ENCODE results near the gene TMTC4. TPM values are rescaled to one million over a fixed set of nuclear protein-coding genes. Genes with fewer than 3 reads are reported as not detected.
"Not testable (repeated sequence)": the region's sequence is repeated elsewhere in the genome, so short reads cannot be mapped to it uniquely, and the experiment has no call there.

TMTC4 gene
- total RNA-seq, 1 donor from 2014 or later = 22.9 TPM

DNA sequence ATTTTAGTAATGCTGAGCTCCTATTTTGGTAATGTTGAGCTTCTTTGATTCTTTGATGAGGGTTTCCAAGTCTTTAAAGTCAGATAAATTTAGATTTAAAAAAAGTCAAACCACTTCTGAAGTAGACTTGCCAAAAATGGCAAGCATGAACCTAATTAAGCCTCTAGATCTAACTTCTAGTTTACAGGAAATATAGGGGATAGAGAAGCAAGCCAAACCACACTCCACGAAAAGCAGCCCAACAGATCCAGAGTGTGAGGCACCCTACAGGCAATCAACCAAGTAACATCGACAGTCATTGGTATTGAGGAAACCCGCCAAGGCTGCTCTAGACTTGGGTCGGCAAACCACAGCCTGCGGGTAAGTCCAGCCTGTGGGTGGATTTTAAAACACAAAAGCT lies 89.7 kb downstream of the TMTC4 start:
- no peak for DNase-seq

DNA sequence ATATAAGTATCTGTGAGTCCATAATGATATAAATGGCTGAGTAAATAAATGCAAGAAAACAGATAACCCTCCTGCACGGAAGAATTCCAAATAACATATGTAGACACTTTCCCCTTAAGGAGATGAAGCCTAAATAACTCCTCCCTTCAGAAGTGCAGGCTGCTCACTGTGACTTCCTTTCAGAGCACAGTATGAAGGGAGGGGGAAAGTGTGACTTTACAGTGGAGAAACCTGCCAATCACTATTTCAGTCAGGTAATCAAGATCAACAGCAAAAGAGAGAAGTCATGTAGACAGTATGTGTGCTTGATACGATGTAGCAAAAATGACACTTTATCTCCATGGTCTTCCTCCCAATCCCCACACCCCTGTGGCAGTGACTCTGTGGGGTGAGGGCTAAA lies 93.1 kb downstream of the TMTC4 start:
- DNase-seq = no peak

DNA sequence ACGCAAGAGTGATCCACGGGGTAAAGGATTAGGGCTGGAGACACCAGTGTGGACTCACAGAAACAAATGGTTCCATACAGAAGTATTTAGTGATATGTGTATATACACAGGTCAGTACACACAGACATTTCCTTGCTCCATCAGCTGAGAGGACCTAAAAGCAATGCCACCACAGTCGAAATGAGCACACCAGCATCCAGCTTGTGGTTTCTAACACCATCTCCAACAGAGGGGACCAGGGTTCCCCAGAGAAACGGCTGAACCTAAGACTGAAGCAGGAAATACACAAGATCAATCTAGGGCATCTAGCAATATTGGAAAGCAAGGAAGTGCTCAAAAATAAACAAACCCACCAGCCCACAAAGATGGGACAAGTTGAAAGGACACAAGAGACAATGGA lies 93.6 kb downstream of the TMTC4 start:
- DNase-seq = no peak

DNA sequence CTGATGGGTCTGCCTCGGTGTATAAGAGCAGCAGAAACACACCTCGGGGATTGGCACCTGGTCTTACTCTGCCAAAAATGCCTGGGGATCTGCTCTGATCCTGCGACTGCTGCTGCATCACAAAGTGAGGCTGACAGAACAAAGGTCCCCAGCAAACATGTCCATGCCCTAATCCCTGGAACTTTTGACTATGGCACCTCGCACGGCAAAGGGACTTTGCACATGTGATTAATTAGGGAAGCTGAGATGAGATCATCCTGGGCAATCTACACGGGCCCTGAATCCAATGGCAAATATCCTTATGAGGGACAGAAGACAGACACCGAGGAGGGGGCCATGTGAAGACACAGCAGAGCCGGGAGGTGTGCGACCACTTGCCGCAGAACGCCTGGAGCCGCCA lies 94.5 kb downstream of the TMTC4 start:
- DNase-seq = no peak

DNA sequence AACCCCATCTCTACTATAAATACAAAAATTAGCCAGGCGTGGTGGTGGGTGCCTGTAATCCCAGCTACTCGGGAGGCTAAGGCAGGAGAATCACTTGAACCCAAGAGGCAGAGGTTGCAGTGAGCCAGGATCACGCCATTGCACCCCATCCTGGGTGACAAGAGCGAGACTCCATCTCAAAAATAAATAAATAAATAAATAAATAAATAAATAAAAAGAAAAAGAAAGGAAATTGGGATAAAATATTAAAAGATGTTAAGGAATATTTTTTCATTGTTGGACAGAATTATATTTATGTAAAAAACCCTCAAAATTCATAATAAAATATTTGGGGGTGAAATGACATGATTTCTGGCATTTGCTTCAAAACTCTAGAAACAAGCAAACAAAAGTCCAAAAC lies 97.4 kb downstream of the TMTC4 start:
- not testable (repeated sequence) for DNase-seq

DNA sequence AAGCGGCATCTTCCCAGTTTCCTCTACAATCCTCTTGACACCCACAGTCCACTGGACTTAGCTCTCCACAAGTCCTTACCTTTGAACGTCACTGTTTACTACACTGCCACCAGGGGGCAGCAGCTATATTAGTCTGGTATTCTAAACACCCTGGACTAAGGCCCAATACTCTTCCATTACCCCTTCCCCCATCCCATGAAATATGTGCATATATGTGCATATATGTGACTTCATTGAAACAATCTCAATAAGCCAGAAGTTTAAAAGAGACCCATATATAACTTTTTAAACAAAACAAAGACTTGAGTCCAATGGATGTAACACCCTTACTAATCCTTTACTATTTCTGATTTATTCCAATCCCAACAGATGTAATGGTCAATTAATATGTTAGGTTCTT lies 101.5 kb downstream of the TMTC4 start:
- no peak for DNase-seq

DNA sequence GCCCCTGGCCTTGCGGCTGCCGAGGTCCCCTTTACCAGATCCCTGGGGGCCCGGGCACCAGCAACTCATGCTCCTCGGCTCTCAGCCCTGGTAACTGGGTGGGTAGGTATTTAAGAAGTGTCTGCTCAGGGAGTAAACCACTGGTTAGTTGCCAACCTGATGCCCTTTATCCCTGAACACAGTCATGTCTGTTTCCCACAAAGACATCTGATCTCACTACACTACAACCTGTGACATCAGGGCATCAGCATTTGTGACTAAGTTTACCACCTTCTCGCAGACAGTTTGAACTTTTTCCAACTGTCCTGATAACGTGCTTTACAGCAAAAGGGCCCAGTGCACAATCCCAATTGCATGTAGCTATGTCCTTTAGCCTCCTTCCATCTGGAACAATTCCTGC lies 108.1 kb downstream of the TMTC4 start:
- no peak for DNase-seq

DNA sequence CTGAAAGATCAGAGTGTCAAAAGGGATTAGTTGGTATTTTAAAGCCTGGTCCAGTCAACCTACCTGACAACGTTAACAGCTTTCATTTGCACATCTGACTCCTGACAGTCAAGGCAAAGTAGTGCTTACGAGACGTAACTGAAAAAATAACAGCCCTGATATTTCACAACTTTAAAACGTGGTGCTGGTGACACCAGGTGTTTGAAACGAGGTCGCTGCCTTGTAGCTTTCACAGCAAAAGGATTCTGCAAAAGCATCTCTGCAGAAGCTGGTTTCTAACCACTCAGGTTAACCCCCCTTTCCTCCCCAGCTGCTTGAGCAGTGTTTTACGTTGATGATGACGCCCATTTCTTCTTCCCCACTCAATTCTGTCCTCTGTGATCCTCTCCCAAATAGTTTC lies 109.3 kb downstream of the TMTC4 start:
- DNase-seq = no peak

DNA sequence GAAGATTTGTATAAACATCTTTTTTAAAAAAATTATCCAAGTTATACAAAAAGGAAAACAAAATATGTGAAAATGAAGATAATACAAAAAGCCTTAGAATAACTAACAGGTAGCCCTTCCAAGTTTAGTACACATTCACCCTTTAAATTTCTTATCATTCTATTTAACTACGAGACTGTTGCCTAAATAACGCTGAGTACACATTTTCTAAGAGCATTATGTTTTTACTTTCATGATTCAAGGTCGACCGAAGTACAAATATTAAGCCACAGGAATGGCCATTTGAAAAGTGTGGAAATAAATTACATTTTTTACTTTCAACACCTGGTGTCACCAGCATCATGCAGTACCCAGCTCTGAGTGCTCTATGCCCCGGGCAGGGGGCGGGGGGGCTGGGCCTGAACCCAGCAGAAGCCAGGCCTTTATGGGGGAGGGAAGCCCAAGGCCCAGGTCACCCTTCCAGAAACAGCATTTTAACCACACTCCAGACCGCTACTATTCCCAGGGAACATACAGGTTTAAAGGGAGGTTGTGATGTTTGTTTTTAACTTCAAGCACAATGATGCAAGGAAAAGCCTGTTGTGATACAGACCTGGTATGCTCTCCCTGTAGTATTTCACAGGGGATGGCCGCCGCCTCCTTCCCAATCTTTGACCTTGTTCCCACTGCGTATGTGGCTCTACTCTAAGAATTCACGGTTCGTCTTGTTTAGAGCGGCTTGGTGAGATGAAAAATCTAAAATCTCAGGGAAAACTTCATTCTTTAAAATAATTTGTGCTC lies 110.0 kb downstream of the TMTC4 start:
- no peak for DNase-seq

DNA sequence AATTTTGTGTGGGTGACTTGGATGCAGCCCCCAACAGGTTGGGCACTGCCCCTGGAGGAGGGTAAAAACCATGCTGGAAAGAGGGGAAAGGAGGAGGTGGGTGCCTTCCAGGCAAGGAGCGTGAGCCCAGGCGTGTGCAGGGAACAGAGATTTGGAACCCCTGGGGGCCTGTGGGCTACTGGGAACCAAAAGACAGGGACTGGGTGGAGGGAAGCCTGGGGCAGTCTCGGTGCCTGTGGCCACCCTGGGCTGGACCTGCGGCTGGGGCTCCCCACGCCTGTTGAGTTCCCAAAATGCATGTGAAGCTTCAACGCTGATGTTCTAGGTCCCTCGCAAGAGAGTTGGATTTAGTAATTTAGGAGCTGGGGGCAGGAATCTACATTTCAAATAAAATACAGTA lies 110.8 kb downstream of the TMTC4 start:
- no peak for DNase-seq

DNA sequence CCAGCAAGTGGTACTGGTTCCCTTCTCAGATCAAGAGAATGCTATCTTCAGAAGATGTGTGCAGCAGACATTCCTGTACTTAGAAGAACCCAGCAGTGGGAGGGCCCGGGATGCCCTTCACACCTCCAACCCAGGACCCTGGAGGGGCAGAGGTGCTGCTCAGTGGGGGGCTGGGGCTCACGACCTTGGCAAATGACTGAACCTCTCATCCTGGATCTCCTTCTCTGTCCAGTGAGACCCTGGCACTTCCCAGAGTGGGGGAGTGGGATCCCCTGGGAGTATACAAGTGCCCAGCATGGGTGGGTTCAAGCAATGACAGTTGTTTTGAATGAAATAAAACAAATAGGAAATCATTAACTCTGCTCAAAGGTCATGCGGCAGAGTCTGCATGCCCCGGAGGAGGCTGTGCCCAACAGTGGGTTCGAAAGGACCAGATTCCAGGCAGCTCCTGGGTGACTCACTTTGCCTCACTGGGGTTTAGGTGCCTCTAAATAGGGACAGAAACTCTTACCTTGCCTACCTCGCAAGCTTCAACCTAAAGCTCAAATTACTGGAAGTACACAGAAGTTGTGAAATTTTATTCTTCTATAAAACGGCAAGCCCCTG lies 112.9 kb downstream of the TMTC4 start:
- no peak for DNase-seq

DNA sequence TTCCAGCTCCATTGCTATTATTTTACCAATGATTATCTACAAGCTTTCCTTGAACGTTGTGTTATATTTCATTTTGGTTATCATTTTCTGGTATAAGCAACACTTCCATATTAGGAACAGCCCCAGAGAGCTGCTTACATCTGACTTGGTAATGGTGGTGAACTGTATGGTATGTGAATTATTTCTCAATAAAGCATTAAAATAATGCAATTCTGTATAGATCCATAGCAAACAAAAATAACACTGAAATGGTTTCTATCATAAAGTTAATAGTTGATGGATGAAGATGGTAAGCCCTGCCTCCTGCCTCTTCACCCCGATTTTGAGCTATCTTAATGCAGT lies 113.5 kb downstream of the TMTC4 start:
- DNase-seq = no peak

DNA sequence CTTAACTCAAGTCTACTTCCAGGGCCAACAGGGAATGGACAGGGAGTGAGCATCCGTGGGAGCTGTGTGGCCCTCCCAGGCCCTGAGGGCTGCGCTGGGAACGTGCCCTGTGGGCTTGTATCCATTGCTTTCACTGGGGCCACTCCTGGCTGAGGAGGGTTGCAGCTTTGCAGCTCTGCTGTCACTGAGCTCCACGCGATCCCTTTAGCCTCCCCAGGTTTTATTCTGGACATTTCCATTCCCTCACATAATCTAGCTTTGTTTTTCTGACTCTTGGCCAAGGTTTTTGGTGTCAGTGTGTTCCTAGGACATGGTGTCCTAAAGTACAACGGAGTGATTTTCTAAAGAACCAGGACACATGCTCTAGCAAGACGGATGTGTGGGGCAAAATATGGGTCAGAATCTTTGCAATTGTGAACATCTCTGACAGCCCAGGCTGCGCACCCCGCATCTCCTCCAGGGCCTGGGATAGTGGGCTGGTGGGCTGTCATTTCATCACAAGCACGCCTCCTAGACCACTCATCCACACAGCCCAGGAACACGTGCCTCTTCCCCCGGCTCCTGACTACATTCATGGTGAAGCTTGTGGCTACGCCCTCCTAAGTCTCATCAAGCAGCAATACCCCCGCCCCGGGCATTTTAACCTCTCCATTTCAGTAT lies 114.0 kb downstream of the TMTC4 start:
- DNase-seq = no peak

DNA sequence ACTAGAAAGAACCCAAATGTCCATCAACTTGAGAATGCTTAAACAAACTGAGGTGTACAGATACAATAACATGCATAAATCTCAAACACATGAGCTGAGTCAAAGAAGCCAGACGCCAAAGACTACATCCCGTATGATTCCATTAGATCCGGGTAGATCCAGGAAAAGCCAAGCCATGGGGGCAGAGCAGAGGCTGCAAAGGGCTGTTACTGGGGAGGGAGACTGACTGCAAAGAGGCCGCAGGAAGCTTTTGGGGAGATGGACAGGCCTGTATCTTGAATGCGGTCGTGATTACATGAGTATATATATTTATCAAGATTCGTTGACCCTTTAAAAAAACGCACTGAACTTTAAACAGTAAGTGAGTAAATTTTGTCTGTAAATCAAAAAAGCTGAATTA lies 114.7 kb downstream of the TMTC4 start:
- no peak for DNase-seq

Other genes starting within 250 kb of the TMTC4 start
- 5.1 TPM for gene GGACT, start 86.0 kb downstream of the TMTC4 start, total RNA-seq

Data from skin of body (tissue), 2 donors.